ENCODE data around the gene PARVA.

Gene PARVA

GRCh38 chr11:12565406-12565805 is 188.0 kb downstream of the PARVA start:
- no peak for DNase-seq

- no peak for DNase-seq
These were observed 190.5 kb downstream of the PARVA start for GRCh38 chr11:12567746-12568460.

- DNase-seq: no peak
These were observed 192.4 kb downstream of the PARVA start for GRCh38 chr11:12569499-12570425.

GRCh38 chr11:12573707-12574485 is 196.5 kb downstream of the PARVA start:
- no peak for DNase-seq

GRCh38 chr11:12577725-12578644 is 200.6 kb downstream of the PARVA start:
- DNase-seq: no peak

- no peak for DNase-seq
These were observed 204.0 kb downstream of the PARVA start for GRCh38 chr11:12581416-12581815.

- no peak for DNase-seq
These were observed 204.6 kb downstream of the PARVA start for GRCh38 chr11:12581923-12582322.
